Measurements from ENCODE around the gene CHTF18. TPM values are rescaled to one million over a fixed set of nuclear protein-coding genes. Genes with fewer than 3 reads are reported as not detected.

CHTF18 gene
- total and polyA plus RNA-seq, 2 of the 4 experiments (the other 2 are of a cell fraction): 3.2 to 21.4 TPM

DNA sequence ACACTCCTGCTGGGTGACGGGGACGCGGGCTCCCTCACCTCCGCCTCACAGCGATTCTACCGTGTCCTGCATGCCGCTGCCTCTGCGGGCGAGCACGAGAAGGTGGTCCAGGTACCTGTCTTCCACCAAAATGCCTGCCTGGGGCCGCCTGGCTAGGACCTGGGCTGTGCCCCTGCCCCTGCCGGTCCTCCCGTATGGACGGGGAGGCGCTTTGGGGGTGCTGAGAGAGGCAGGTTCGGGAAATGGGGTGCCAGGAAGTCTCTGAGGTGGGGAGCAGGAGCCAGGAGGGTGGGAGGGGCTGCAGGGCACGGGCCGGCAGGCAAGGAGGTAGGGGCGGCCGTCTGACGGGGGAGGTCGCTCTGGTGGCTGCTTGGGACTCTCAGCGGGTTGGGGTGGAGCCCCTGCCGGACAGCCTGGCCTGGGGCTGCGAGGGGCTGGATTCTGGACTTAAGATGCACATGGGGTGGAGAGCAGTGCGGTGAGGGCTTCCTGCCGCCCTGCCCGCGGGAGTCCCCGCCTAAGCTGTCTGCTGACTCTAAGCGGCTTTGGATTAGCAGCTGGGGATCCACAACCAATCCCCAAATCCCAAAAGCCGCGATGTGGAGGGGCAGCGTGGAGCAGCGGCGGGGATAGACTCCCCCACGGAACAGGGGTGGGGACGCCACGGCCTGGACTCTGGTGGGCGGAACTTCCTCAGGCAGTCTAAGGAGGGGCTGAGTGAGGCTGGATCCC is 5.8 kb downstream of the CHTF18 start:
- no TSS peak for BruUV-seq (replicated peaks)
- H3K27ac ChIP-seq (ENCODE audit: insufficient read depth, low read length): no peak overlapping the region
- WGBS, 2 experiments (ENCODE audit: extremely low coverage in 2 of 2, insufficient read length in 1 of 2): 91% methylated on average over 15 of the region's 40 CpGs; no CpG with 5 or more reads in 1 of the 2 experiments

More for the DNA sequence above, 5.8 kb downstream of the CHTF18 start:
- no peak overlapping the region for H3K14ac ChIP-seq (replicated peaks; ENCODE audit: low read depth, low read length)
- peaks cover 10% of the 10 kb centered on the region for H3K36me3 ChIP-seq (ENCODE audit: control insufficient read depth, insufficient read depth, low read length)
- TF ChIP-seq RFX5 (IDR thresholded peaks at IDR 0.05; ENCODE audit: low read depth, low read length) (no peak), RCOR1 (IDR thresholded peaks at IDR 0.05; ENCODE audit: insufficient replicate concordance, low read length) (no peak), MAZ (IDR thresholded peaks at IDR 0.05; ENCODE audit: borderline replicate concordance, low read depth, low read length) (no peak)
- no peak overlapping the region for H3K4me3 ChIP-seq (ENCODE audit: insufficient read depth, low read depth, low read length)
- no peaks in the 10 kb centered on the region for H3K9me1 ChIP-seq (ENCODE audit: insufficient read depth, low read length)
- peaks cover 4% of the 10 kb centered on the region; the same call in 1 of the 2 replicates for H3K27me3 ChIP-seq (ENCODE audit: control insufficient read depth, insufficient read depth, low read length)
- H4K8ac ChIP-seq (ENCODE audit: low read depth in 2 of 2, low read length in 2 of 2): no peak overlapping the region
- no peak for ATAC-seq (ENCODE audit: low read depth)
- H3K56ac ChIP-seq (ENCODE audit: extremely low read depth, insufficient read depth, low read length): no peak overlapping the region
- no peak overlapping the region for H2BK15ac ChIP-seq (ENCODE audit: low read depth, low read length)
- dilution Hi-C loops (cut with HindIII; ENCODE audit: low sequenced_read_pairs, unreplicated experiment) (no loop called here), in situ Hi-C loops (cut with MboI; ENCODE audit: low sequenced_read_pairs) (no loop called here), intact Hi-C loops (cut with micrococcal nuclease) (no loop called here)
- no peak for DNase-seq
- no peak overlapping the region for H4K5ac ChIP-seq (ENCODE audit: low read depth, low read length)
- ChIA-PET CTCF (no interaction called here), POLR2A (ENCODE audit: unreplicated experiment) (no interaction called here)
- no peak overlapping the region for H2BK120ac ChIP-seq (ENCODE audit: low read depth, low read length)
- H3K4me1 ChIP-seq (ENCODE audit: control insufficient read depth, insufficient read depth, low read length): peaks cover under 1% of the 10 kb centered on the region; the same call in 1 of the 2 replicates
- no peak overlapping the region for H4K91ac ChIP-seq (ENCODE audit: insufficient read depth, low read depth, low read length)
- H3K9me3 ChIP-seq (ENCODE audit: control insufficient read depth, insufficient read depth, low read length): no peaks in the 10 kb centered on the region
- no peak overlapping the region for H2AK9ac ChIP-seq (replicated peaks; ENCODE audit: low read depth, low read length, poor library complexity)
- no peak overlapping the region for H3K4ac ChIP-seq (ENCODE audit: low read depth, low read length)
- H3K4me2 ChIP-seq (ENCODE audit: low read depth, low read length): no peak overlapping the region
- H3K23ac ChIP-seq (ENCODE audit: low read depth, low read length): no peak overlapping the region
- no peak overlapping the region for H3K18ac ChIP-seq (ENCODE audit: low read depth, low read length)
- H3K79me1 ChIP-seq (ENCODE audit: low read depth in 1 of 2, low read length in 2 of 2): peaks cover 0 to 6% of the 10 kb centered on the region in 2 experiments; a peak in 2 of 4 replicates
- H2AFZ ChIP-seq (replicated peaks; ENCODE audit: low read length, poor library complexity): no peak overlapping the region
- H3K9ac ChIP-seq (ENCODE audit: low read depth, low read length): no peak overlapping the region
- peaks cover 2% of the 10 kb centered on the region for H4K20me1 ChIP-seq (ENCODE audit: insufficient read depth, low read length)
- no peak overlapping the region for H2BK5ac ChIP-seq (ENCODE audit: low read depth, low read length, poor library complexity, severe bottlenecking)
- no peak overlapping the region for H2BK20ac ChIP-seq (ENCODE audit: low read depth, low read length)
- no peak overlapping the region for H2AK5ac ChIP-seq (ENCODE audit: low read depth, low read length)
